Measurements from ENCODE around the gene GRAMD2A. TPM values are rescaled to one million over a fixed set of nuclear protein-coding genes. Genes with fewer than 3 reads are reported as not detected.
A peak's percentile ranks its signal among the peaks of the same experiment; 100 is the strongest.

GRAMD2A gene
- total RNA-seq, 1 donor, result not detected

DNA sequence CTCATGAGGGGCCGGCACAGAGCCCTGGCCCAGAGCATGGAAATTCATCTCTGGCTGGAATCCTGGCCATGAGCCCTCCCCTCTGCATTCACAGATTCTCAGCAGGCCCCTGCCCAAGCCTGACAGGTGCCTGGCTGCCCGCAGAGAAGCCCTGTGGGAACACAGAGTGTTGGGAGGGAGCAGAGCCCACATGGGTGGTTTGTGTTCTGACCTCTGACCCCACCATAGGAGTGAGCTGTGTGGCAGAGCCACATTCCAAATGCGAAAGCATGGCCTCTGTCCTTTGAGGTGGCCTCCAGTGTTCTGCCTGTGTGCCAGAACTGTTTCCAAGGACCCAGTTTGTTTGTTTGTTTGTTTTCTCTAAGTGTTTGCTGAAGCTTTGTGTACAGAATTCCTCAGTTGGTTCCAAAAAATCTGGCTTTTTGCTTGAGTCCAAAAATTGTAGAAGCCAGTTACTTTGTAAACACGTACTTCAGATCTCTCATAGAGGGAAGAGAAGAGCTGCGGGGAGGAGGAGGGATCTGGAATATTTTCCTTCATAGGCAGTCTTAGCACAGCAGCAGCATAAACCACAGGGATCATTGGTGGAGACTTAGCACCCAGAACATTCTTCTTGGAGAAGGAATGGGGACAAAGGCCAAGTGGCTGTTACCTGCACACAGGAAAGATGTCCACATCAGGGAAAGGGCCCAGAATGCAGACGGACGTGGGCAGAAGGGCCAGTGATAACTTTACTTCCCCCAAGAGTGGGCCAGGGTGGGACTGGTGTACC is 36.0 kb downstream of the GRAMD2A start:
- H2AFZ ChIP-seq (ENCODE audit: low read length), result no peak overlapping the region
- no peaks in the 10 kb centered on the region for H3K4me1 ChIP-seq (ENCODE audit: insufficient read depth, low read length)
- H4K20me1 ChIP-seq (ENCODE audit: insufficient read depth, low read length), result no peaks in the 10 kb centered on the region
- H3K27ac ChIP-seq (ENCODE audit: low read depth, low read length), result no peak overlapping the region
- peak; percentile 27 for DNase-seq (ENCODE audit: insufficient read length, low spot score, missing footprints)
- no peaks in the 10 kb centered on the region for H3K36me3 ChIP-seq (ENCODE audit: insufficient read depth, low read length)
- TF ChIP-seq, protein P1, sequence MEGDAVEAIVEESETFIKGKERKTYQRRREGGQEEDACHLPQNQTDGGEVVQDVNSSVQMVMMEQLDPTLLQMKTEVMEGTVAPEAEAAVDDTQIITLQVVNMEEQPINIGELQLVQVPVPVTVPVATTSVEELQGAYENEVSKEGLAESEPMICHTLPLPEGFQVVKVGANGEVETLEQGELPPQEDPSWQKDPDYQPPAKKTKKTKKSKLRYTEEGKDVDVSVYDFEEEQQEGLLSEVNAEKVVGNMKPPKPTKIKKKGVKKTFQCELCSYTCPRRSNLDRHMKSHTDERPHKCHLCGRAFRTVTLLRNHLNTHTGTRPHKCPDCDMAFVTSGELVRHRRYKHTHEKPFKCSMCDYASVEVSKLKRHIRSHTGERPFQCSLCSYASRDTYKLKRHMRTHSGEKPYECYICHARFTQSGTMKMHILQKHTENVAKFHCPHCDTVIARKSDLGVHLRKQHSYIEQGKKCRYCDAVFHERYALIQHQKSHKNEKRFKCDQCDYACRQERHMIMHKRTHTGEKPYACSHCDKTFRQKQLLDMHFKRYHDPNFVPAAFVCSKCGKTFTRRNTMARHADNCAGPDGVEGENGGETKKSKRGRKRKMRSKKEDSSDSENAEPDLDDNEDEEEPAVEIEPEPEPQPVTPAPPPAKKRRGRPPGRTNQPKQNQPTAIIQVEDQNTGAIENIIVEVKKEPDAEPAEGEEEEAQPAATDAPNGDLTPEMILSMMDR (IDR thresholded peaks at IDR 0.05; ENCODE audit: extremely low read depth, low read depth, low read length), result no peak
- no peak overlapping the region for H3K4me3 ChIP-seq (ENCODE audit: insufficient read depth, low read length)
- no peaks in the 10 kb centered on the region for H3K79me2 ChIP-seq (ENCODE audit: insufficient read depth, low read length)
- H3K9me3 ChIP-seq (ENCODE audit: low read depth, low read length), result no peaks in the 10 kb centered on the region
- peaks cover 8% of the 10 kb centered on the region for H3K27me3 ChIP-seq (ENCODE audit: insufficient read depth, low read length)
- no peak overlapping the region for H3K4me2 ChIP-seq (ENCODE audit: insufficient read depth, low read length)

DNA sequence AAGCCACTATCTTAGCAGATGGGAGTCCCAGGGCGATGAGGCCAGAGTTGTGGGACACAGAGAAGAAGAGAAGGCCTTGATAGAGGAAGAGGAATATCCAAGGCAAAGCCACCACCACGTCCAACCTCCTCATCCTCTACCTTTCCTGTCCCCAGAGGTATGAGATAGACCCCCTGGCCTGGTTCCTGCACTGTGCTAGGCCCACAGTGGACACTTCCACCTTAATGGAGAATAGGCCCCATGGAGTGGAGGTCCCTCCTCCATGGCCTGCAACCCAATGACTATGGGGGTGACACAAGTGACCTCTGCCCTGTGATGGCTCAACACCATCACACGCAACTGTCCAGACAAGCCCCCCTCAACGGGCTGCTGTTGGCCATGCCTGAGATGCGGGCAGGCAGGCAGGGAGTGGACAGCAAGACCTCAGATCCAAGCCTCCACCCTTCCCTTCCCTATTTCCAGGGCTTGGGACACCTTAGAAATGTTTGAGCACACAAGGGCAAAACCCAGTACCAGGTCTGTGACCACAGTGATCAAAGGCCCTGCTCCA is 36.8 kb downstream of the GRAMD2A start:
- no peak overlapping the region for H3K4me3 ChIP-seq (ENCODE audit: insufficient read depth, low read length)
- H3K36me3 ChIP-seq (ENCODE audit: insufficient read depth, low read length), result no peaks in the 10 kb centered on the region
- H3K27me3 ChIP-seq (ENCODE audit: insufficient read depth, low read length), result peaks cover 8% of the 10 kb centered on the region
- no peak overlapping the region for H3K27ac ChIP-seq (ENCODE audit: low read depth, low read length)
- H3K4me1 ChIP-seq (ENCODE audit: insufficient read depth, low read length), result no peaks in the 10 kb centered on the region
- no peaks in the 10 kb centered on the region for H3K9me3 ChIP-seq (ENCODE audit: low read depth, low read length)
- H3K79me2 ChIP-seq (ENCODE audit: insufficient read depth, low read length), result no peaks in the 10 kb centered on the region
- H3K4me2 ChIP-seq (ENCODE audit: insufficient read depth, low read length), result no peak overlapping the region
- no peak overlapping the region for H2AFZ ChIP-seq (ENCODE audit: low read length)
- TF ChIP-seq, protein P1 (IDR thresholded peaks at IDR 0.05; ENCODE audit: extremely low read depth, low read depth, low read length), result no peak
- H4K20me1 ChIP-seq (ENCODE audit: insufficient read depth, low read length), result no peaks in the 10 kb centered on the region
- peak; percentile 17 for DNase-seq (ENCODE audit: insufficient read length, low spot score, missing footprints)

DNA sequence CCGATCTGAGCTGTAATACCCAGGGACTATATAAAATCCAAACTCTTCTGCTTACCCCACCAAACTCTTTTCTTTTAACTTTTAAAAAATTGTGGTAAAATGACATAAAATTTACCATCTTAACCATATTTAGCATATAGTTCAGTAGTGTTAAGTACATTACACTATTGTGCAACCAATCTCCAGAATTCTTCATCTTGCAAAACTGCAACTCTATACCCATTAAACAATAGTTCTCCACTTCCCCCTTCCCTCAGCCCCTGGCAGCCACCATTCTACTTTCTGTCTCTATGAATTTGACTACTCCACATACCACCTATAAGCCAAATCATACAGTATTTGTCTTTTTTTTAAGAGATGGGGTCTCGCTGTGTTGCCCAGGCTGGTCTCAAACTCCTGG is 40.7 kb downstream of the GRAMD2A start:
- no peak overlapping the region for H3K4me3 ChIP-seq (ENCODE audit: insufficient read depth, low read length)
- no peak overlapping the region for H3K4me2 ChIP-seq (ENCODE audit: insufficient read depth, low read length)
- H3K9me3 ChIP-seq (ENCODE audit: low read depth, low read length), result no peaks in the 10 kb centered on the region
- no peak overlapping the region for H2AFZ ChIP-seq (ENCODE audit: low read length)
- DNase-seq (ENCODE audit: insufficient read length, low spot score, missing footprints), result no peak
- no peaks in the 10 kb centered on the region for H3K79me2 ChIP-seq (ENCODE audit: insufficient read depth, low read length)
- no peaks in the 10 kb centered on the region for H4K20me1 ChIP-seq (ENCODE audit: insufficient read depth, low read length)
- no peak overlapping the region for H3K27ac ChIP-seq (ENCODE audit: low read depth, low read length)
- H3K27me3 ChIP-seq (ENCODE audit: insufficient read depth, low read length), result no peaks in the 10 kb centered on the region
- H3K36me3 ChIP-seq (ENCODE audit: insufficient read depth, low read length), result no peaks in the 10 kb centered on the region
- peaks cover 9% of the 10 kb centered on the region for H3K4me1 ChIP-seq (ENCODE audit: insufficient read depth, low read length)
- TF ChIP-seq, protein P1 (IDR thresholded peaks at IDR 0.05; ENCODE audit: extremely low read depth, low read depth, low read length), result no peak
